ENCODE measurements around the gene CTTNBP2.

DNA sequence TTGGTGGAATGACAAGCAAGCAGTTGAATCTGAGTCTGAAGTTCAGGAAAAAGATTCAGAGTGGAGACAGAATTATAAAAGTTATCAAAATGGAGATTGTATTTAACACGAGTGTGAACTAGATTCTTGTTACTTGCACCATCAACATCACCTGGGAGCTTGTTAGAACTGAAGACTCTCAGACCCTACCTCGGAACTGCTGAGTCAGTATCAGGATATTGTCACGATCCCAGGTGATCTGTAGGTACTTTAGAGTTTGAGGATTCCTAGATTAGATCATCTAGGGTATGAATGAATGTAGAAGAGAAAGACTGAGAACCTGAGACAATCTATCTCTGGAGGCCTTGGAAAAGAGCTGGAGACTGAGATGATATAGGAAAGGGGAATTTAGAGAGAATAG, 194.1 kb downstream of the CTTNBP2 start:
- TF ChIP-seq, protein P1, sequence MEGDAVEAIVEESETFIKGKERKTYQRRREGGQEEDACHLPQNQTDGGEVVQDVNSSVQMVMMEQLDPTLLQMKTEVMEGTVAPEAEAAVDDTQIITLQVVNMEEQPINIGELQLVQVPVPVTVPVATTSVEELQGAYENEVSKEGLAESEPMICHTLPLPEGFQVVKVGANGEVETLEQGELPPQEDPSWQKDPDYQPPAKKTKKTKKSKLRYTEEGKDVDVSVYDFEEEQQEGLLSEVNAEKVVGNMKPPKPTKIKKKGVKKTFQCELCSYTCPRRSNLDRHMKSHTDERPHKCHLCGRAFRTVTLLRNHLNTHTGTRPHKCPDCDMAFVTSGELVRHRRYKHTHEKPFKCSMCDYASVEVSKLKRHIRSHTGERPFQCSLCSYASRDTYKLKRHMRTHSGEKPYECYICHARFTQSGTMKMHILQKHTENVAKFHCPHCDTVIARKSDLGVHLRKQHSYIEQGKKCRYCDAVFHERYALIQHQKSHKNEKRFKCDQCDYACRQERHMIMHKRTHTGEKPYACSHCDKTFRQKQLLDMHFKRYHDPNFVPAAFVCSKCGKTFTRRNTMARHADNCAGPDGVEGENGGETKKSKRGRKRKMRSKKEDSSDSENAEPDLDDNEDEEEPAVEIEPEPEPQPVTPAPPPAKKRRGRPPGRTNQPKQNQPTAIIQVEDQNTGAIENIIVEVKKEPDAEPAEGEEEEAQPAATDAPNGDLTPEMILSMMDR (IDR thresholded peaks at IDR 0.05) = no peak
- TF ChIP-seq POLR2AphosphoS5 (IDR thresholded peaks at IDR 0.05) = no peak
- no peak for TF ChIP-seq POLR2A (IDR thresholded peaks at IDR 0.05)
- TF ChIP-seq EP300 (IDR thresholded peaks at IDR 0.05; ENCODE audit: low read depth) = no peak

Data from transverse colon (tissue), 4 donors.